GM19099 (cell line): ENCODE data around the gene CDK17.

Experiments
- POLR2A ChIP-seq: IDR thresholded peaks from 3 replicates; pipeline ENCODE4 v1.6.1; 2011; ENCODE audit warnings: low read depth; ENCODE audit not compliant: insufficient read length; ENCODE audit errors: extremely low read depth

Gene CDK17

GRCh38 chr12:96266238-96266637 is 134.0 kb downstream of the CDK17 start:
- no peak for TF ChIP-seq POLR2A

GRCh38 chr12:96265836-96266235 is 134.4 kb downstream of the CDK17 start:
- TF ChIP-seq POLR2A = no peak

- no peak for TF ChIP-seq POLR2A
Measured at GRCh38 chr12:96265400-96265799, 134.8 kb downstream of the CDK17 start.

DNA sequence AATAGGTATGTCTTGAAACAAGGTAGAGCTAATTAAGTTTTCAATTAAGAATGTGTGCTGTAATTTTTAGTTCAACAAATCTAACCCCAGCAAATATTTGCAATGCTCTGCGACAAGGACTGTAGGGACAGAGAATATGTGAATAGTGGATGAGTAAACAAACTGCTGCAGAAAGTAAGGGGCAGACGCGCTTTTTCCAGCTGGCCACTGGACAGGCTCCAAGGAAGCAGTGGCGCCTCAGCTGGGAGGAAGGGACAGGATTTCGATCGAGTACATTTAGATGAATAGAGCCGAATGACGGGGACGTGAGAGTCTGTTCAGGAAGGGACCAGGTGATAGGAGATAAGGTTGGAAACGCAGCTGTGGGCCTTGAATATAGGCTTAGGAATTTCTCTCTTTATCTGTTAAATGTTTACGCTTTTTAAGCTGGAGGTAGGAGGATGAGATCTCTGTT is 136.8 kb downstream of the CDK17 start:
- TF ChIP-seq POLR2A = no peak

- no peak for TF ChIP-seq POLR2A
Measured at GRCh38 chr12:96261557-96261956, 138.7 kb downstream of the CDK17 start.

DNA sequence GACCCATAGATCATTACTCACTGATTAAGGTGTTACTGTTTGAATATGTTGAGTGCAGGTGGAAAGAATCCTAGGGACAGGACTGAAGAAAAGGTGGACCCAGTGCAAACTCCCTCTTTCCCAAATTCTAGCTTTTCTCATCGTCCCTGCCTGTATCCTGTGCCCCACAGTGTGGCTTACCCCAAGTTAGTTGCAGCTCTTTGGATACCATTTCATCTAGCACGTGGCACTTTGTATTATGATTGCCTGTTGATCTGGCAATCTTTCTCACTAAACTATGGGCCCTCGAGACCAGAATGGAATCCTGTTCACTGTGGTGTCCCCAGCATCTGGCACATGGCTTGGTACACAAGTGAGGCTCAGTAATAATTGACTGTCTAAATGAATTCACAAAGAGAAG is 139.6 kb downstream of the CDK17 start:
- no peak for TF ChIP-seq POLR2A

GRCh38 chr12:96260231-96260630 is 140.0 kb downstream of the CDK17 start:
- TF ChIP-seq POLR2A = no peak

- TF ChIP-seq POLR2A = no peak
Measured at GRCh38 chr12:96258104-96258961, 141.9 kb downstream of the CDK17 start.

DNA sequence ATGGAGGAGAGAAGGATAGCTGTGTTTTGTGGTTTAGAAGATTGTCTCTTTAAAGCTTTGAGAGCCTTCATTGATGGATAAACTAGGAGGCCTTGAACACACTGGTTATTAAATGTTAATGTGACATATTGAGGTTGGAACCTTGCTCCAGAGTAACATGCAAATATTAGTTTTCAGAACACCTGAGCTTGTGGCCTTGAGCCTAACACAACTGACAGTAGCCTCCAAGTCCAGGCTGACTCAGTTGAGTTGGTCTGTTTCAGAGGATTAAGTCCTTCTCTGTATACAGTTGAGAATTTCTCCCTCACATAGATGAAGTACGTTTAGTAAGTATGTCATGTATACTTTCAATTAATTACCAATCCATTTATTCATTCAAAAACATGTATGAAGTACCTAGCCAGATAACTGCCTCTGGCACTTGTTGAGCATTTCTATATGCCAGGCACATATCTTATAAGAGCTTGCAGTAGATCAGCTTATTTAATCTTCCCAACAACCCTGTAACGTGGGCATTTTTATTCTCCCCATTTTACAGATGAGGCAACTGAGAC is 142.6 kb downstream of the CDK17 start:
- no peak for TF ChIP-seq POLR2A

- no peak for TF ChIP-seq POLR2A
Measured at GRCh38 chr12:96256672-96257361, 143.4 kb downstream of the CDK17 start.

GRCh38 chr12:96255077-96255476 is 145.2 kb downstream of the CDK17 start:
- no peak for TF ChIP-seq POLR2A

DNA sequence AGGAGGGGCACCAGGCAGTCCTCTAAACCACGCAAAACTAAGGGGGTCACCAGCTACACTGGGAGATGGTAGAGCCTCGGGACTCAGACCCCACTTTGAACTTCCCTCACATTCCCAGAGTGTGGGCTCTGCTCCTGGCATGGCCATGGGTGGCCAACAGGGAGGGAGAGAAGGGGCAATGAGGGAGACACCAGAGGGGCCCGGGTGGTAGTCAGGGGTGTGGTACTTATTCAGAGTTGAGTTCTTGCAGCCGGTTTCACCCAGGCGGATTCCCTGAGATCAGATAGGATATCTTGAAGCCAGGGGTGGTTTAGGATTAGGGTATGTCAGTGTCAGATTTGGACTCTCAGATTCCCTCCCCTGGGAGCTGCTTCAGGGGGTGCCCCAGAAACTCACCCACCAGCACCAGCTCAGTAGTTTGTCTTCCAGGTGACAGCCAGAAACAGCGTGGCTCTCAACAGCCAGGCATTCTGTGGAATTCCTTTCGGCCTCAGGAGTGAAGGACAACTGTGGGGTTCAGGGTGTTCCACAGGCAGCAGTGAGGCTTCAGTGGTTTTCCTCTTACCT is 150.0 kb downstream of the CDK17 start:
- TF ChIP-seq POLR2A = no peak

- TF ChIP-seq POLR2A = no peak
Measured at GRCh38 chr12:96249196-96250118, 150.8 kb downstream of the CDK17 start.

GRCh38 chr12:96248136-96248931 is 151.9 kb downstream of the CDK17 start:
- no peak for TF ChIP-seq POLR2A
